ENCODE data around the gene CDH22.

The CDH22 gene

GRCh38 chr20:46341074-46342009, 33.0 kb upstream of the CDH22 start:
- no peaks in the 10 kb centered on the region for H3K9me3 ChIP-seq (ENCODE audit: control insufficient read depth, low read length)
- no peak overlapping the region for H3K4me3 ChIP-seq (ENCODE audit: low read length)
- H3K4me1 ChIP-seq (ENCODE audit: control insufficient read depth, insufficient read depth, low read length), result peaks cover 8% of the 10 kb centered on the region
- H3K27me3 ChIP-seq (ENCODE audit: control insufficient read depth, insufficient read depth, low read length), result peaks cover 32% of the 10 kb centered on the region
- no peaks in the 10 kb centered on the region for H3K36me3 ChIP-seq (ENCODE audit: control insufficient read depth, insufficient read depth, low read length)
- no peak overlapping the region for H3K9ac ChIP-seq (ENCODE audit: low read length)

DNA sequence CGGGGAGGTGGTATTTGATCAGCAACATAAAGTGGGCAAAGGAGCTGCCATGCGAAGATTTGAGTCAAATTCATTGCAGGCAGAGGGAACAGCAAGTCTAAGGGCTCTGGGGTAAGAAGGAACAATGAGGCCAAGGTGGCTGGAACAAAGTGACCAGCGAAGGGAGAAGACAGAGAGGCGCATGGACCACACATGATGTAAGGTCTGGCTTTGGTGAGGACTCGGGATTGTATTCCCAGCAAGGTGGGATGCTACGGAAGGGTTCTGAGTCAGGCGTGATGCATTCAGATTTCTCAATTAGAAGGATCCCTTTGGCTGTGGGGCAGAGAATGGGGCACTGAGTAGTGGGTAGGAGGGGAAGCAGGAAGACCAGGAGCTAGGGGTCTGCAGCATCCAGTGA, 30.7 kb upstream of the CDH22 start:
- Histone ChIP-seq H3K4me3 (ENCODE audit: low read length) (no peak overlapping the region), H3K9me3 (ENCODE audit: control insufficient read depth, low read length) (no peaks in the 10 kb centered on the region), H3K9ac (ENCODE audit: low read length) (no peak overlapping the region), H3K4me1 (ENCODE audit: control insufficient read depth, insufficient read depth, low read length) (peaks cover 8% of the 10 kb centered on the region), H3K36me3 (ENCODE audit: control insufficient read depth, insufficient read depth, low read length) (no peaks in the 10 kb centered on the region), H3K27me3 (ENCODE audit: control insufficient read depth, insufficient read depth, low read length) (peaks cover 30% of the 10 kb centered on the region)

DNA sequence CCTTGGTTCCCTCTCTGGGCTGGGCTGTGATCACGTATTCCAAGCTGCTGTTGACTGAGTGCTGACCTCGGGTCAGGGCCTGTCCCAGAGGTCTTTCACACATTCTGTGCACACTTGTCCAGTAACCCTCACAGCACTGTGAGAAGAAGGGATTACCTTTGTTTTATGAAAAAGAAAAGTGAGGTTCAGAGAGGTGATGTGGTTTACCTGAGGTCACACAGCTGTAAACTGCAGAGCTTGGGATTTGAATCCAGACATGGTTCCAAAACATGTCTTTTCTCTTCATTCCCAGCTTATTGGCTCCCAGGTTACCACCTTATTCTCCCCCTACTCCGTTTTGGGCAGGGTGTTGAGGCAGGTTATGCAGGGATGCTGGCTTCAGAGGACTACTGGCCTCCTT, 28.4 kb upstream of the CDH22 start:
- Histone ChIP-seq H3K4me3 (ENCODE audit: low read length) (no peak overlapping the region), H3K9ac (ENCODE audit: low read length) (no peak overlapping the region), H3K36me3 (ENCODE audit: control insufficient read depth, insufficient read depth, low read length) (no peaks in the 10 kb centered on the region), H3K27me3 (ENCODE audit: control insufficient read depth, insufficient read depth, low read length) (peaks cover 7% of the 10 kb centered on the region), H3K9me3 (ENCODE audit: control insufficient read depth, low read length) (no peaks in the 10 kb centered on the region), H3K4me1 (ENCODE audit: control insufficient read depth, insufficient read depth, low read length) (peaks cover 2% of the 10 kb centered on the region)

DNA sequence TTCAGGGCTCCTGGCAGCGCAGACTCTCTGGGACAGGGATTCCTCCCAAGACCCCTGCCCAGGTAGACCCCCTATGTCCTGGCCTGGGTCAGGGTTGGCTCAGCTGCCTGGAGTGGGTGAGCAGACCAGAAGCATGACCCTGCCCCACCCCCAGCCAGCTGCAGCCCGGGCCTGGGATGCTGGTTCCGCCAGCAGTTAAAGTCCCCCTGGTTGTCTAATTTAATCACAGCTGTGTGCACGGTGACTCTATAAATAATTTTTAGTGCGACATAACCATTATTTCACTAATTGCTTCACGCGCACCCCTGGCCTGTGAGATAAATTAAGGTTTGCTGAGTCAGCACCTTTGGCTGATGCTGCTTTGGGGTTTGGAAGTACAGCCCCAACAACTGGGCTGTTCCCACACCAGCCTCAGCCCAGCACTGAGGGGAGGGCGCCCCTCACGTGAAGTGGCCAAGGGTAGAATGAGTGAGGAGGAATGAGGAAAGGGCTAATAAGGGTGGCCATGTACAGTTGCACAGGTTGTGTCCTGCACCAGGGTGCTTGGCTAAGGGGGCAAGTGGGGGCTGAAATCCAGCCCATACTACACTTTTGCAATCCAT, 26.1 kb upstream of the CDH22 start:
- H3K36me3 ChIP-seq (ENCODE audit: control insufficient read depth, insufficient read depth, low read length), result no peaks in the 10 kb centered on the region
- H3K9ac ChIP-seq (ENCODE audit: low read length), result no peak overlapping the region
- peaks cover 13% of the 10 kb centered on the region for H3K27me3 ChIP-seq (ENCODE audit: control insufficient read depth, insufficient read depth, low read length)
- peaks cover 11% of the 10 kb centered on the region for H3K4me1 ChIP-seq (ENCODE audit: control insufficient read depth, insufficient read depth, low read length)
- H3K4me3 ChIP-seq (ENCODE audit: low read length), result no peak overlapping the region
- no peaks in the 10 kb centered on the region for H3K9me3 ChIP-seq (ENCODE audit: control insufficient read depth, low read length)

DNA sequence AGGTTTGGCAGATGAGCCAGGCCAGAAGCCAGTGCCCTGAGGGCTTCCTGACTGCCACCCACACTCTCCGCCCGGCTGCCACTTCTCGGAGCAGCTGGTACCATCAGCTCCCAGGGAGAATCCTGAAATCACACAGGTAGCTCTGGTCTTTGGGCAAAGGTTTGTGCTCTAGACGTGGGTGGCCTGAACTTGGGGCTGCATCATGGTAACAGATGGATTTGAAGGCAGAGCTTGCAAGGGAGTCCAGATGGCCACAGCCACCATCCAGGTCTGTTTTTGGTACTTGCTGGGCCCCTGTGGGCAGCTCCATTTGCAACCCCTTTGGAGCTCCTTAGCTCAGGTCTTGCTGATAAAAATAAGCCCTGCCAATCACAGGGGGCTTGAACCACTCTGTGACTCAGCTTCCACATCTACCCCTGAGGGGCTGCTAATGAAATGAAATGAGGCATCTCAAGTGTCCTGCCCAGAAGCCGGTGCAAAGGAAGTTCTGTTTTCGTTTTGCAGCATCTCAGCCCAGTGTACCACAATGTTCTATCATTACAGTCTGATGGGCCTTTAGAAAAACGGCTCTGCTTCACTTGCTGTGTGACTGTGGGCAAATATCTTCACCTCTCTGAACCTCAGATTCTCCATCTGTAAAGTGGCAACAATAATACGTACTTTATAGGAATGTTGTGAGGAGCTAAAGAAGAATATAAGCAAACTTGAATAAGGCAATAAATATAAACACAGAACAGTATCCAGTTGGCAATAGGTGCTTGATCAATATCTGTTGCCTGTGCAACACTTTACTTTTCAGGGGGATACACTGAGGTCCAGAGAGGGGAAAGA, 25.1 kb upstream of the CDH22 start:
- H3K4me3 ChIP-seq (ENCODE audit: low read length), result no peak overlapping the region
- H3K9me3 ChIP-seq (ENCODE audit: control insufficient read depth, low read length), result no peaks in the 10 kb centered on the region
- H3K4me1 ChIP-seq (ENCODE audit: control insufficient read depth, insufficient read depth, low read length), result peaks cover 11% of the 10 kb centered on the region
- H3K9ac ChIP-seq (ENCODE audit: low read length), result no peak overlapping the region
- peaks cover 20% of the 10 kb centered on the region for H3K27me3 ChIP-seq (ENCODE audit: control insufficient read depth, insufficient read depth, low read length)
- H3K36me3 ChIP-seq (ENCODE audit: control insufficient read depth, insufficient read depth, low read length), result no peaks in the 10 kb centered on the region

- H3K4me3 ChIP-seq (ENCODE audit: low read length), result no peak overlapping the region
- peaks cover 11% of the 10 kb centered on the region for H3K4me1 ChIP-seq (ENCODE audit: control insufficient read depth, insufficient read depth, low read length)
Observed at GRCh38 chr20:46332373-46333160, 24.3 kb upstream of the CDH22 start.

GRCh38 chr20:46331611-46332361, 23.5 kb upstream of the CDH22 start:
- Histone ChIP-seq H3K4me3 (ENCODE audit: low read length) (no peak overlapping the region), H3K9ac (ENCODE audit: low read length) (no peak overlapping the region), H3K9me3 (ENCODE audit: control insufficient read depth, low read length) (no peaks in the 10 kb centered on the region), H3K36me3 (ENCODE audit: control insufficient read depth, insufficient read depth, low read length) (no peaks in the 10 kb centered on the region), H3K4me1 (ENCODE audit: control insufficient read depth, insufficient read depth, low read length) (peaks cover 11% of the 10 kb centered on the region), H3K27me3 (ENCODE audit: control insufficient read depth, insufficient read depth, low read length) (peaks cover 20% of the 10 kb centered on the region)

More at GRCh38 chr20:46332373-46333160, 24.3 kb upstream of the CDH22 start:
- Histone ChIP-seq H3K36me3 (ENCODE audit: control insufficient read depth, insufficient read depth, low read length) (no peaks in the 10 kb centered on the region), H3K27me3 (ENCODE audit: control insufficient read depth, insufficient read depth, low read length) (peaks cover 20% of the 10 kb centered on the region), H3K9ac (ENCODE audit: low read length) (no peak overlapping the region), H3K9me3 (ENCODE audit: control insufficient read depth, low read length) (no peaks in the 10 kb centered on the region)

GRCh38 chr20:46330831-46331371, 22.6 kb upstream of the CDH22 start:
- H3K4me1 ChIP-seq (ENCODE audit: control insufficient read depth, insufficient read depth, low read length), result peaks cover 11% of the 10 kb centered on the region
- no peak overlapping the region for H3K9ac ChIP-seq (ENCODE audit: low read length)
- no peaks in the 10 kb centered on the region for H3K36me3 ChIP-seq (ENCODE audit: control insufficient read depth, insufficient read depth, low read length)
- H3K9me3 ChIP-seq (ENCODE audit: control insufficient read depth, low read length), result no peaks in the 10 kb centered on the region
- H3K4me3 ChIP-seq (ENCODE audit: low read length), result no peak overlapping the region
- H3K27me3 ChIP-seq (ENCODE audit: control insufficient read depth, insufficient read depth, low read length), result peaks cover 26% of the 10 kb centered on the region

DNA sequence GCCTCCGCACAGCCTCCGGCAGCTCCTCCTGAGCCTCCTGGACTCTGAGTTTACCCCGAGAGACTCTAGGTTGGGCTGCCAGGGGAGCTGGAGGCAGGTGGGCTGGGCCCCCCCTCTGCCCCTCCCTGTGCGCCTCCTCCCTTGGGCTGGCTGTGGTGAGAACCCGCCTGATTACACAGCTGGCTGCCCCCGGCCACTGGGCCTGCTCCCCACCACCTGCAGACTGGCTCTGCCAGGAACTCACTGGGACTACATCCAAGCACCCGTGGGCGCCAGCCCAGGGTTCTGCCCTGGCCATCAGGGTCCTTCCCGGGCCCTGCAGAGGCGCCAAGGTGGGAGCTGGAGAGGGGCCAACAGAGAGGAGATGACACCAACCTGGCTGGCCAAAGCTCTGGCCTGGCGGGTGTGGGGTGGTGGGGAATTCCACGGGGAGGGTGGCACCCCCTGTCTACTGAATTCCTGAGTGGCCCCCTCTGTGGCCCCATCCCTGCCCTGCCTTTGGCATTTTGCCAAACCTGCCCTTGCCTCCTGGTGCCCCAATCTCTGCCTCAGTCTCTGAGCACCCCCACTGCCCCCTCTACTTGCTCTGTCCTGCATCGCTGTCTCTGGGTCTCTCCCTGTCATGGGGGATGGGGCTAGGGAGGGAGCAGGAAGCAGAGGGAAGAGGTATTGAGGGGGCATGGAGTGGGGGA, 21.9 kb upstream of the CDH22 start:
- H3K9me3 ChIP-seq (ENCODE audit: control insufficient read depth, low read length), result no peaks in the 10 kb centered on the region
- peaks cover 11% of the 10 kb centered on the region for H3K4me1 ChIP-seq (ENCODE audit: control insufficient read depth, insufficient read depth, low read length)
- H3K27me3 ChIP-seq (ENCODE audit: control insufficient read depth, insufficient read depth, low read length), result peaks cover 27% of the 10 kb centered on the region
- H3K4me3 ChIP-seq (ENCODE audit: low read length), result no peak overlapping the region
- H3K9ac ChIP-seq (ENCODE audit: low read length), result no peak overlapping the region
- H3K36me3 ChIP-seq (ENCODE audit: control insufficient read depth, insufficient read depth, low read length), result no peaks in the 10 kb centered on the region

DNA sequence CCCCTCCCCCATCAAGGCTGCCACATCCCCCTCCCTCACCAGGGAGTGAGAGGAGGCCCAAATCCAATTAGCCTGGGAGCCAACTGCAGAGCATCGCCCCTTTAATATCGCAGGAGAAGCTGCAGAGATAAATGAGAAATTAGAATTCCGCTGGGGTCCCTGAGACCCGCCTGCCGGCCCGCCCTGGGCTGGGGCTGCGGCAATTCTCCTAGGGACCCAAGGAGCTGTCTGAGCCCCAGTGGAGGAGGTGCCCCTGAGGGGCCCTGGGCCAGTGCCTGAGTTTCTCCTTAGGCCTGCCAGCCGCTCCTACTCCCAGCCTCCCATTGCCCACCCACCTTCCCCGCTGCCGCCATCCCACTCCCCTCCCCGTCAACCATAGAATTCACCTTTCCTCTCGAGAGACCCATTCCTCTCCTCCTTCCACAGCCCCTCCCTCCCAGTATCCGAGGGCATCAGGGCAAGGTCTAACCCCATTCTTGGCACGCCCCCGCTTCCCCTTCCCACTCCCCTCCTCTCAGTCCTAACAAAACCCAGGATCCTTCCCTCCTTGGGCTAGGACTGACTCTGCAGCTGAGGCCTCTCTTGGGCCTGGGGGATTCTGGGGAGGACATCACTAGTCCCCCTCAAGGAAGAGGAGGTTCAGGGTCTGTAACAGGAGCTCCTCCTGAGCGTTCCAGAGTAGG, 20.0 kb upstream of the CDH22 start:
- no peak overlapping the region for H3K9ac ChIP-seq (ENCODE audit: low read length)
- no peaks in the 10 kb centered on the region for H3K36me3 ChIP-seq (ENCODE audit: control insufficient read depth, insufficient read depth, low read length)
- H3K4me3 ChIP-seq (ENCODE audit: low read length), result no peak overlapping the region
- H3K27me3 ChIP-seq (ENCODE audit: control insufficient read depth, insufficient read depth, low read length), result peaks cover 27% of the 10 kb centered on the region
- H3K4me1 ChIP-seq (ENCODE audit: control insufficient read depth, insufficient read depth, low read length), result peaks cover 11% of the 10 kb centered on the region
- no peaks in the 10 kb centered on the region for H3K9me3 ChIP-seq (ENCODE audit: control insufficient read depth, low read length)
